Measurements from ENCODE around the gene ATP2C2.

DNA sequence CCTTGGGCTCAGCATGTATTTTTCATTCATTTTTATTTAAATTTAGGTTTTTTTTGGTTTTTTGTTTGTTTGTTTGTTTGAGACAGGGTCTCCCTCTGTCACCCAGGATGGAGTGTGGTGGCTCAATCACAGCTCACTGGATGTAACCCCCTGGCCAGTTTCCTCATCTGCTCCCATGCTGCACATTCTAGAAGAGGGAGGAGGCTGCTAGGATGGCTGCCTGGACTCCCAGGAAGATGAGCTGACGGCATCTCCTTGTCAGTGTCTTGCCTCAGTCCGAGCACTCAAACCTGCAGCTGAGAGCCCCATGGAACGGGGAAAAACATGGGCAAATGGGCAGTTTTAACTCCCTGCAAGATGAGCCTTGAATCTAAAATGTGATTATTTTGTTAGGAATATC, 128.7 kb downstream of the ATP2C2 start:
- TF ChIP-seq, protein P1, sequence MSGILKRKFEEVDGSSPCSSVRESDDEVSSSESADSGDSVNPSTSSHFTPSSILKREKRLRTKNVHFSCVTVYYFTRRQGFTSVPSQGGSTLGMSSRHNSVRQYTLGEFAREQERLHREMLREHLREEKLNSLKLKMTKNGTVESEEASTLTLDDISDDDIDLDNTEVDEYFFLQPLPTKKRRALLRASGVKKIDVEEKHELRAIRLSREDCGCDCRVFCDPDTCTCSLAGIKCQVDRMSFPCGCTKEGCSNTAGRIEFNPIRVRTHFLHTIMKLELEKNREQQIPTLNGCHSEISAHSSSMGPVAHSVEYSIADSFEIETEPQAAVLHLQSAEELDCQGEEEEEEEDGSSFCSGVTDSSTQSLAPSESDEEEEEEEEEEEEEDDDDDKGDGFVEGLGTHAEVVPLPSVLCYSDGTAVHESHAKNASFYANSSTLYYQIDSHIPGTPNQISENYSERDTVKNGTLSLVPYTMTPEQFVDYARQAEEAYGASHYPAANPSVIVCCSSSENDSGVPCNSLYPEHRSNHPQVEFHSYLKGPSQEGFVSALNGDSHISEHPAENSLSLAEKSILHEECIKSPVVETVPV (CRISPR knock-in tag; IDR thresholded peaks at IDR 0.05), result no peak
- no peak for TF ChIP-seq ZNF565 (CRISPR knock-in tag; conservative IDR thresholded peaks at IDR 0.05; ENCODE audit: low read depth)
- TF ChIP-seq, protein P2, sequence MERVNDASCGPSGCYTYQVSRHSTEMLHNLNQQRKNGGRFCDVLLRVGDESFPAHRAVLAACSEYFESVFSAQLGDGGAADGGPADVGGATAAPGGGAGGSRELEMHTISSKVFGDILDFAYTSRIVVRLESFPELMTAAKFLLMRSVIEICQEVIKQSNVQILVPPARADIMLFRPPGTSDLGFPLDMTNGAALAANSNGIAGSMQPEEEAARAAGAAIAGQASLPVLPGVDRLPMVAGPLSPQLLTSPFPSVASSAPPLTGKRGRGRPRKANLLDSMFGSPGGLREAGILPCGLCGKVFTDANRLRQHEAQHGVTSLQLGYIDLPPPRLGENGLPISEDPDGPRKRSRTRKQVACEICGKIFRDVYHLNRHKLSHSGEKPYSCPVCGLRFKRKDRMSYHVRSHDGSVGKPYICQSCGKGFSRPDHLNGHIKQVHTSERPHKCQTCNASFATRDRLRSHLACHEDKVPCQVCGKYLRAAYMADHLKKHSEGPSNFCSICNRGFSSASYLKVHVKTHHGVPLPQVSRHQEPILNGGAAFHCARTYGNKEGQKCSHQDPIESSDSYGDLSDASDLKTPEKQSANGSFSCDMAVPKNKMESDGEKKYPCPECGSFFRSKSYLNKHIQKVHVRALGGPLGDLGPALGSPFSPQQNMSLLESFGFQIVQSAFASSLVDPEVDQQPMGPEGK (CRISPR knock-in tag; IDR thresholded peaks at IDR 0.05; ENCODE audit: borderline replicate concordance), result no peak
